ENCODE measurements around the gene TBC1D21. TPM values are rescaled to one million over a fixed set of nuclear protein-coding genes. Genes with fewer than 3 reads are reported as not detected.

Gene TBC1D21
- total RNA-seq, 6 donors from 2014 or later = not detected

DNA sequence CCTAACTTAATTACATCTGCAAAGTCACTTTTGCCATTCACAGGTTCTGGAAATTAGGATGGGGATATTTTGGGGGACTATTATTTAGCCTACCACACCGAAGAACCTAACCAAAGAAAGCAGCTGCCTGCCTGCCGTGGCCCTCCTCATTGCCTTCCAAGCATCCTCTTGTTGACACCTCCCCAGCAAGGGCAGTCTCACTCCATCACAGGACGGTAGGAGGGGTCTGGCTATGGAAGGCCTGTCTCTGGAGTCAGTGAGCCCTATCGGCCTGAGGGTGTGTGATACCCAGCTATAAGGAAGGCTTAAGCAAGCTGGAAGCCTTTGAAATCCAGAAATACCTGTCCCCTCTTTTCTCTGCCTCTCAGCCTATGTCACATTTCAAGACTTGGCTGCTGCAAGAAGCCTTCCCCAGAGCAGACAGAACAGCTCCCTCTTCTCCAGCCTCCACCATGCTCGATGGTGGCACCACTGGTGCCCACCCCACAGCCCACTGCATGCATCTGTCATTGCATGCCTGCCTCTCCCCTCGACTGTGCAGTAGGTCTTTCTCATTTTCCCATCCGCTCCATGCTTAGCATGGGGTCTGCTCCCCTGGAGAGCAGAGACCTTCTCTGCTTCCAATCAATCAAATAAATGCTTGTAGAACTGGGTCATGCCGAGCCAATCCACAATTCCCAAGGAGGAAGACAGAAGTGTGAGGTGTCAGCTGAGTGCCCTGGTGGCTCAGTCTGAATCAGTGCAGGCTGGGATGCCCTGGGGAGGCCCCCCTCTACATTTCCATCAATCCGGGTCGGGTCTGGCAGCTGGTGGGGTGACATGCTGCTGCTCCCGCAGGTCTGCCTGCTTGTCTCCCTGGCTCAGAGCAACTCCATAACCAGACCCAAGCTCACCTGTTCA lies 29.0 kb downstream of the TBC1D21 start:
- H3K27ac ChIP-seq = no peak overlapping the region
- H3K4me3 ChIP-seq = no peak overlapping the region
- H3K27me3 ChIP-seq = no peaks in the 10 kb centered on the region
- TF ChIP-seq CTCF (IDR thresholded peaks at IDR 0.05) = no peak
- no peak for TF ChIP-seq EP300 (IDR thresholded peaks at IDR 0.05)
- TF ChIP-seq POLR2AphosphoS5 (IDR thresholded peaks at IDR 0.05) = no peak
- TF ChIP-seq POLR2A (IDR thresholded peaks at IDR 0.05) = no peak
- H3K4me1 ChIP-seq = no peaks in the 10 kb centered on the region
- no peaks in the 10 kb centered on the region for H3K36me3 ChIP-seq
- WGBS, 2 donors = 70 to 72% methylated on average over 6 to 11 of the region's 11 CpGs
- ATAC-seq (ENCODE audit: low FRiP score in 2 of 2) (no peak), DNase-seq (no peak)
- H3K9me3 ChIP-seq = no peaks in the 10 kb centered on the region

GRCh38 chr15:73904026-73904815 lies 30.9 kb downstream of the TBC1D21 start:
- 81 to 93% methylated on average over 9 of the region's 9 CpGs for WGBS, 2 donors
- TF ChIP-seq POLR2AphosphoS5 (IDR thresholded peaks at IDR 0.05) (no peak), EP300 (IDR thresholded peaks at IDR 0.05) (no peak), POLR2A (IDR thresholded peaks at IDR 0.05) (no peak), CTCF (IDR thresholded peaks at IDR 0.05) (no peak)
- Histone ChIP-seq H3K4me3 (no peak overlapping the region), H3K9me3 (no peaks in the 10 kb centered on the region), H3K27ac (no peak overlapping the region), H3K36me3 (no peaks in the 10 kb centered on the region), H3K27me3 (no peaks in the 10 kb centered on the region), H3K4me1 (no peaks in the 10 kb centered on the region)
- ATAC-seq (ENCODE audit: low FRiP score in 2 of 2) = no peak
- DNase-seq = no peak

- Histone ChIP-seq H3K27me3 (no peaks in the 10 kb centered on the region), H3K9me3 (no peaks in the 10 kb centered on the region), H3K36me3 (no peaks in the 10 kb centered on the region), H3K4me1 (no peaks in the 10 kb centered on the region), H3K4me3 (no peak overlapping the region), H3K27ac (no peak overlapping the region)
- ATAC-seq (ENCODE audit: low FRiP score in 2 of 2) (no peak), DNase-seq (no peak)
- 95 to 100% methylated on average over 3 of the region's 3 CpGs for WGBS, 2 donors
- TF ChIP-seq EP300 (IDR thresholded peaks at IDR 0.05) (no peak), POLR2AphosphoS5 (IDR thresholded peaks at IDR 0.05) (no peak), CTCF (IDR thresholded peaks at IDR 0.05) (no peak), POLR2A (IDR thresholded peaks at IDR 0.05) (no peak)
Observed at GRCh38 chr15:73905225-73905827, 32.0 kb downstream of the TBC1D21 start.

DNA sequence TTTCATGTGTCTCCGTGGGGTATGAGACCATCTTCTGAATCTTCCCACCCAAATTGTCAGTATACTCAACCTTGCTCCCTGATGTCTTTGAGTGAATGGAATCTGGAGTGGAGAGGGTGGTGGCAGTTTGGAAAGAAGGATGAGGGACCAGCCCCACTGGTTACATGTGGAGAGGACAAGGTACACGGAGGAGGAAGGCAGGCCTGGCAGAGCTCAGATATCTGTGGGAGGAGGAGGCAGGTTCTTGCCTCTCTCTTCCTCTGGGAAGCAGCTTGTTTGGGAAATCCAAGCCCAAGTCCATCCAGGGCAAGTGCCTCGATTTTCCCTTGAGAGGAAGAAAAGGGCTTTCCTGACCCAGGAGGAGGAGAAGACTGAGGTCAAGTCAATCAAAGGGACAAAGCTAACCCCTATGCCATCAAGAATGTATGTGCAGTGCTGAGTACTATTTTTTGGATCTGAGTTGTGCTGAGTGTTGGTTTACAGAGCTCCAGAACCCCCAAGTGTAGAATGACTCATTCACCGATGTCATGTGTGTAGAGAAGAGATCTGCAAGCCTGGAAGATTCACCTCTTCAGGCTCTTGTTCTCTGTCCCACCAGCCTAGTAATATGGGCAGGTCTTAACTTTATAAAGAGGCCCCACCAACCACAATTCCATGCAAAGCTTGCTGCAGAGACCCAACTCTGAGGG lies 33.1 kb downstream of the TBC1D21 start:
- Histone ChIP-seq H3K4me1 (no peaks in the 10 kb centered on the region), H3K9me3 (no peaks in the 10 kb centered on the region), H3K27me3 (no peaks in the 10 kb centered on the region), H3K36me3 (no peaks in the 10 kb centered on the region), H3K4me3 (no peak overlapping the region), H3K27ac (no peak overlapping the region)
- TF ChIP-seq CTCF (IDR thresholded peaks at IDR 0.05) (no peak), POLR2A (IDR thresholded peaks at IDR 0.05) (no peak), EP300 (IDR thresholded peaks at IDR 0.05) (no peak), POLR2AphosphoS5 (IDR thresholded peaks at IDR 0.05) (no peak)
- DNase-seq = no peak
- no peak for ATAC-seq (ENCODE audit: low FRiP score in 2 of 2)
- 80 to 87% methylated on average over 4 of the region's 4 CpGs for WGBS, 2 donors
